IMR-90 (cell line): ENCODE data around the gene DLGAP3. TPM values are rescaled to one million over a fixed set of nuclear protein-coding genes. Genes with fewer than 3 reads are reported as not detected.

Source experiments
- ATAC-seq: fragments of 200-7000 bp; cut with Tn5 transposase; 2 replicates; pipeline ENCODE4 v1.9.1; 2020; ENCODE audit warnings: low read depth, mild to moderate bottlenecking, moderate library complexity
- BruUV-seq: library from RNA; stranded (reverse); fragments of 400-500 nt; replicated peaks from 2 replicates; lab custom pipeline; 2021; lab: Mats Ljungman, UMichigan
- CTCF ChIA-PET: fragments of 300-600 bp; formaldehyde crosslinking; extraction: SDS; loops from one replicate; lab custom pipeline; 2021; ENCODE audit warnings: antibody characterized with exemption; lab: Yijun Ruan, JAX
- POLR2A ChIA-PET: fragments of 300-600 bp; sonication (Branson Sonifier 250); formaldehyde crosslinking; loops from one replicate; lab custom pipeline; 2022; ENCODE audit warnings: antibody characterized with exemption; ENCODE audit not compliant: unreplicated experiment; lab: Charles Lee
- DNase-seq: peaks from one replicate; pipeline ENCODE4 v3.0.0; 2013
- H2AFZ ChIP-seq: replicated peaks from 2 replicates; pipeline ENCODE3; 2013; ENCODE audit warnings: low read length, mild to moderate bottlenecking; ENCODE audit not compliant: poor library complexity
- H2AK5ac ChIP-seq: 2 replicates; pipeline ENCODE4 v1.6.1; 2013; ENCODE audit warnings: low read depth, low read length, inconsistent platforms
- H2AK9ac ChIP-seq: replicated peaks from 2 replicates; pipeline ENCODE3; 2013; ENCODE audit warnings: mild to moderate bottlenecking, low read depth, low read length, moderate library complexity; ENCODE audit not compliant: poor library complexity
- H2BK120ac ChIP-seq: 2 replicates; pipeline ENCODE4 v1.6.1; 2013; ENCODE audit warnings: low read depth, low read length, inconsistent platforms
- H2BK15ac ChIP-seq: 3 replicates; pipeline ENCODE4 v1.6.1; 2013; ENCODE audit warnings: low read depth, low read length, inconsistent platforms
- H2BK20ac ChIP-seq: 2 replicates; pipeline ENCODE4 v1.6.1; 2013; ENCODE audit warnings: low read depth, mild to moderate bottlenecking, inconsistent platforms, low read length, moderate library complexity
- H2BK5ac ChIP-seq: 2 replicates; pipeline ENCODE4 v1.6.1; 2013; ENCODE audit warnings: mild to moderate bottlenecking, low read depth, low read length, inconsistent platforms; ENCODE audit not compliant: poor library complexity, severe bottlenecking
- H3K14ac ChIP-seq: replicated peaks from 2 replicates; pipeline ENCODE4 v1.6.1; 2013; ENCODE audit warnings: low read depth, low read length, inconsistent platforms
- H3K18ac ChIP-seq: 2 replicates; pipeline ENCODE4 v1.6.1; 2013; ENCODE audit warnings: low read depth, low read length, control low read depth
- H3K23ac ChIP-seq: 2 replicates; pipeline ENCODE4 v1.6.1; 2013; ENCODE audit warnings: low read depth, low read length, inconsistent platforms
- H3K27ac ChIP-seq: 2 replicates; pipeline ENCODE4 v1.5.1; 2013; ENCODE audit warnings: mild to moderate bottlenecking, control low read depth, low read length; ENCODE audit not compliant: insufficient read depth
- H3K27me3 ChIP-seq: 2 replicates; pipeline ENCODE4 v1.6.1; 2013; ENCODE audit warnings: low read length; ENCODE audit not compliant: control insufficient read depth, insufficient read depth
- H3K36me3 ChIP-seq: 2 replicates; pipeline ENCODE4 v1.6.1; 2013; ENCODE audit warnings: low read length, mixed read lengths; ENCODE audit not compliant: control insufficient read depth, insufficient read depth
- H3K4ac ChIP-seq: 2 replicates; pipeline ENCODE4 v1.6.1; 2013; ENCODE audit warnings: low read depth, low read length, inconsistent platforms
- H3K4me1 ChIP-seq: 2 replicates; pipeline ENCODE4 v1.6.1; 2013; ENCODE audit warnings: low read length, mixed read lengths; ENCODE audit not compliant: control insufficient read depth, insufficient read depth
- H3K4me2 ChIP-seq: 2 replicates; pipeline ENCODE4 v1.6.1; 2013; ENCODE audit warnings: low read depth, mild to moderate bottlenecking, control low read depth, low read length, moderate library complexity
- H3K4me3 ChIP-seq: 2 replicates; pipeline ENCODE4 v1.5.1; 2013; ENCODE audit warnings: low read depth, mild to moderate bottlenecking, control low read depth, low read length, moderate library complexity; ENCODE audit not compliant: insufficient read depth
- H3K56ac ChIP-seq: 2 replicates; pipeline ENCODE4 v1.6.1; 2013; ENCODE audit warnings: low read length, inconsistent platforms; ENCODE audit not compliant: insufficient read depth; ENCODE audit errors: extremely low read depth
- H3K79me1 ChIP-seq, 2 experiments: 2 replicates each; pipeline ENCODE4 v1.6.1; 2013; ENCODE audit warnings: low read length in 2 of 2, inconsistent platforms in 1 of 2, low read depth in 1 of 2
- H3K9ac ChIP-seq: 2 replicates; pipeline ENCODE4 v1.6.1; 2013; ENCODE audit warnings: low read depth, low read length, control low read depth
- H3K9me1 ChIP-seq: 2 replicates; pipeline ENCODE4 v1.6.1; 2013; ENCODE audit warnings: low read length, inconsistent platforms; ENCODE audit not compliant: insufficient read depth
- H3K9me3 ChIP-seq: 2 replicates; pipeline ENCODE4 v1.6.1; 2013; ENCODE audit warnings: low read length; ENCODE audit not compliant: control insufficient read depth, insufficient read depth
- H4K20me1 ChIP-seq: 2 replicates; pipeline ENCODE4 v1.6.1; 2013; ENCODE audit warnings: low read length, inconsistent platforms; ENCODE audit not compliant: insufficient read depth
- H4K5ac ChIP-seq: 2 replicates; pipeline ENCODE4 v1.6.1; 2013; ENCODE audit warnings: mild to moderate bottlenecking, low read depth, low read length, control low read depth
- H4K8ac ChIP-seq, 2 experiments: 2 replicates each; pipeline ENCODE4 v1.6.1; 2013; ENCODE audit warnings: low read depth in 2 of 2, low read length in 2 of 2, control low read depth in 1 of 2, inconsistent platforms in 1 of 2
- H4K91ac ChIP-seq: 2 replicates; pipeline ENCODE4 v1.6.1; 2013; ENCODE audit warnings: low read depth, low read length, inconsistent platforms; ENCODE audit not compliant: insufficient read depth
- BHLHE40 ChIP-seq: fragments of 150-350 bp; IDR thresholded peaks from 2 replicates; pipeline ENCODE4 v1.6.1; 2016; ENCODE audit warnings: mild to moderate bottlenecking, low read depth, low read length
- CEBPB ChIP-seq: IDR thresholded peaks from 2 replicates; pipeline ENCODE4 v1.6.1; 2012; ENCODE audit warnings: low read depth, low read length, improper control_type of control experiment
- CHD1 ChIP-seq: IDR thresholded peaks from 2 replicates; pipeline ENCODE4 v1.6.1; 2012; ENCODE audit warnings: low read depth, low read length, improper control_type of control experiment
- CTCF ChIP-seq: conservative IDR thresholded peaks from 2 replicates; pipeline ENCODE4 v1.5.1; 2012; ENCODE audit warnings: mild to moderate bottlenecking, low read depth, low read length, improper control_type of control experiment
- ELK1 ChIP-seq: fragments of 150-350 bp; IDR thresholded peaks from 2 replicates; pipeline ENCODE4 v1.6.1; 2016; ENCODE audit warnings: low read depth, mild to moderate bottlenecking, low read length, moderate library complexity, borderline replicate concordance
- FOS ChIP-seq: fragments of 150-350 bp; IDR thresholded peaks from 2 replicates; pipeline ENCODE4 v1.6.1; 2016; ENCODE audit warnings: low read depth, low read length
- MAFK ChIP-seq: IDR thresholded peaks from 2 replicates; pipeline ENCODE4 v1.6.1; 2012; ENCODE audit warnings: low read depth, low read length, improper control_type of control experiment
- MAZ ChIP-seq: IDR thresholded peaks from 2 replicates; pipeline ENCODE4 v1.6.1; 2012; ENCODE audit warnings: low read depth, mild to moderate bottlenecking, low read length, improper control_type of control experiment, moderate library complexity, borderline replicate concordance
- MXI1 ChIP-seq: IDR thresholded peaks from 2 replicates; pipeline ENCODE4 v1.6.1; 2012; ENCODE audit warnings: low read depth, mild to moderate bottlenecking, low read length, moderate library complexity, borderline replicate concordance
- NFE2L2 ChIP-seq: fragments of 150-350 bp; IDR thresholded peaks from 2 replicates; pipeline ENCODE4 v1.6.1; 2016; ENCODE audit warnings: low read depth, mild to moderate bottlenecking, low read length
- POLR2A ChIP-seq: IDR thresholded peaks from 2 replicates; pipeline ENCODE4 v1.6.1; 2012; ENCODE audit warnings: mild to moderate bottlenecking, low read depth, low read length
- RAD21 ChIP-seq: IDR thresholded peaks from 2 replicates; pipeline ENCODE4 v1.6.1; 2012; ENCODE audit warnings: low read length, improper control_type of control experiment
- RCOR1 ChIP-seq: IDR thresholded peaks from 2 replicates; pipeline ENCODE4 v1.6.1; 2012; ENCODE audit warnings: mild to moderate bottlenecking, low read length, improper control_type of control experiment; ENCODE audit not compliant: insufficient replicate concordance
- RFX5 ChIP-seq: IDR thresholded peaks from 2 replicates; pipeline ENCODE4 v1.8.0; 2012; ENCODE audit warnings: low read depth, mild to moderate bottlenecking, low read length, moderate library complexity
- SMC3 ChIP-seq: fragments of 150-350 bp; IDR thresholded peaks from 2 replicates; pipeline ENCODE4 v1.6.1; 2016; ENCODE audit warnings: low read depth, mild to moderate bottlenecking, antibody characterized with exemption, low read length, moderate library complexity
- USF2 ChIP-seq: fragments of 150-350 bp; IDR thresholded peaks from 2 replicates; pipeline ENCODE4 v1.6.1; 2017; ENCODE audit warnings: mild to moderate bottlenecking, antibody characterized with exemption, low read length, low read depth
- WGBS, 2 experiments: methylation state at CpG; one replicate each; pipeline versions ENCODE4 v1.1.5 to v1.1.7; 2013; ENCODE audit warnings: missing lambda C conversion rate in 2 of 2; ENCODE audit not compliant: insufficient read length in 1 of 2; ENCODE audit errors: extremely low coverage in 2 of 2; 5-methylcytosine and 5-hydroxymethylcytosine counted together
- dilution Hi-C: fragments of 300-500 bp; cut with HindIII; formaldehyde crosslinking; loops from one replicate; pipeline ENCODE4 v1.14.3; 2018; ENCODE audit warnings: low sequenced_read_pairs; ENCODE audit not compliant: unreplicated experiment
- in situ Hi-C: fragments of 300-500 bp; cut with MboI; formaldehyde crosslinking; loops from 3 replicates; pipeline ENCODE4 v1.14.3; 2019; ENCODE audit warnings: low sequenced_read_pairs, inconsistent platforms, mixed read lengths
- intact Hi-C: fragments of 100-400 bp; cut with micrococcal nuclease; formaldehyde crosslinking; loops from 2 replicates; pipeline ENCODE4 v1.10.0; 2022
- polyA plus RNA-seq, 3 experiments: library from polyadenylated mRNA; depleted of rRNA; stranded (reverse); fragments of >200 nt; gene quantifications; 2 replicates each; pipeline ENCODE4 v1.2.3, GENCODE V29; 2012; ENCODE audit warnings: low replicate concordance in 1 of 3
- total RNA-seq: library from RNA; depleted of rRNA; stranded (reverse); fragments of >200 nt; gene quantifications from 2 replicates; pipeline ENCODE4 v1.2.3, GENCODE V29; 2012

Gene DLGAP3
- total and polyA plus RNA-seq, 2 of the 4 experiments (the other 2 are of a cell fraction), result 0.02 TPM; not detected in 1

GRCh38 chr1:34889705-34890104 is 39.7 kb downstream of the DLGAP3 start:
- H3K14ac ChIP-seq, result no peak overlapping the region
- no peaks in the 10 kb centered on the region for H3K4me1 ChIP-seq
- H4K91ac ChIP-seq, result no peak overlapping the region
- H2AK9ac ChIP-seq, result no peak overlapping the region
- H3K4ac ChIP-seq, result no peak overlapping the region
- H3K23ac ChIP-seq, result no peak overlapping the region
- H3K9ac ChIP-seq, result no peak overlapping the region
- H3K56ac ChIP-seq, result no peak overlapping the region
- DNase-seq, result no peak
- TF ChIP-seq CHD1 (no peak), MAFK (no peak), FOS (no peak), POLR2A (no peak), CEBPB (no peak), NFE2L2 (no peak), MAZ (no peak), RFX5 (no peak), CTCF (no peak), RCOR1 (no peak), RAD21 (no peak), ELK1 (no peak), MXI1 (no peak), BHLHE40 (no peak), USF2 (no peak), SMC3 (no peak)
- no peak overlapping the region for H2BK20ac ChIP-seq
- intact Hi-C loops (no loop called here), dilution Hi-C loops (no loop called here), in situ Hi-C loops (no loop called here)
- H3K27ac ChIP-seq, result no peak overlapping the region
- no peak overlapping the region for H2BK15ac ChIP-seq
- no CpG with 5 or more reads among the region's 4 CpGs for whole genome bisulfite sequencing, 2 experiments
- no peak overlapping the region for H3K4me3 ChIP-seq
- no TSS peak for BruUV-seq
- no peak overlapping the region for H2AK5ac ChIP-seq
- POLR2A ChIA-PET, result no interaction called here
- H4K5ac ChIP-seq, result no peak overlapping the region
- no peak overlapping the region for H2AFZ ChIP-seq
- CTCF ChIA-PET, result interaction anchor here (0.6 kb wide), 1 partner anchor 229 kb away, joined by 3 read pairs; no protein-coding TSS in a partner anchor
- no peak for ATAC-seq
- H3K9me3 ChIP-seq, result no peaks in the 10 kb centered on the region
- H3K9me1 ChIP-seq, result no peaks in the 10 kb centered on the region
- no peak overlapping the region for H2BK5ac ChIP-seq
- H3K18ac ChIP-seq, result no peak overlapping the region
- H4K8ac ChIP-seq, result no peak overlapping the region
- no peaks in the 10 kb centered on the region for H3K79me1 ChIP-seq
- peaks cover 10% of the 10 kb centered on the region for H3K27me3 ChIP-seq
- no peaks in the 10 kb centered on the region for H3K36me3 ChIP-seq
- no peaks in the 10 kb centered on the region for H4K20me1 ChIP-seq
- H2BK120ac ChIP-seq, result no peak overlapping the region
- no peak overlapping the region for H3K4me2 ChIP-seq
